Measurements from ENCODE around the gene DCP1A.

DNA sequence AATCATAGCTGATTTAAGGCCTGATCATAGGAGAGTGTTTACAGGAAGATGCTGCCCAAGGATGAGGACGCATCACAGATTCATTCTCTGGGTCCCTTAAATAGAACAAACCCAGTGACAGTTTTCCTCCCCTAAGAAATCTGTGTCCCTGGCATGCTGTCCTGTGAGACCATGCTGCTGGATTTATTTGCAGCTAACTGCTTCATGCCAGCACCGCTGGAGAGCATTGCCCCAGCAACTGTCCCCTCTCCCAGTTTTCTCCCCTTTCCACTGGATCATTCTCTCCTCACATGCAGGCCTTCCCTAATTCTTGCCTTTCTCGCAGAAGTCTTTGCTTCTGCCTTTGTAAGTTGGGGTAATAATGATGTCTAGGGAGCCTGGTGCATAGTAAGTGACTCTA, 29.3 kb upstream of the DCP1A start:
- TF ChIP-seq EZH2 (IDR thresholded peaks at IDR 0.05; ENCODE audit: borderline replicate concordance, low read length): no peak
- TF ChIP-seq, protein P1, sequence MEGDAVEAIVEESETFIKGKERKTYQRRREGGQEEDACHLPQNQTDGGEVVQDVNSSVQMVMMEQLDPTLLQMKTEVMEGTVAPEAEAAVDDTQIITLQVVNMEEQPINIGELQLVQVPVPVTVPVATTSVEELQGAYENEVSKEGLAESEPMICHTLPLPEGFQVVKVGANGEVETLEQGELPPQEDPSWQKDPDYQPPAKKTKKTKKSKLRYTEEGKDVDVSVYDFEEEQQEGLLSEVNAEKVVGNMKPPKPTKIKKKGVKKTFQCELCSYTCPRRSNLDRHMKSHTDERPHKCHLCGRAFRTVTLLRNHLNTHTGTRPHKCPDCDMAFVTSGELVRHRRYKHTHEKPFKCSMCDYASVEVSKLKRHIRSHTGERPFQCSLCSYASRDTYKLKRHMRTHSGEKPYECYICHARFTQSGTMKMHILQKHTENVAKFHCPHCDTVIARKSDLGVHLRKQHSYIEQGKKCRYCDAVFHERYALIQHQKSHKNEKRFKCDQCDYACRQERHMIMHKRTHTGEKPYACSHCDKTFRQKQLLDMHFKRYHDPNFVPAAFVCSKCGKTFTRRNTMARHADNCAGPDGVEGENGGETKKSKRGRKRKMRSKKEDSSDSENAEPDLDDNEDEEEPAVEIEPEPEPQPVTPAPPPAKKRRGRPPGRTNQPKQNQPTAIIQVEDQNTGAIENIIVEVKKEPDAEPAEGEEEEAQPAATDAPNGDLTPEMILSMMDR (conservative IDR thresholded peaks at IDR 0.05 in 1 of 2, IDR thresholded peaks at IDR 0.05 in 1 of 2; ENCODE audit: extremely low read depth in 1 of 2, insufficient read depth in 1 of 2, low read depth in 1 of 2, low read length in 2 of 2): no peak

All from mammary epithelial cell (primary cell).